Measurements from ENCODE around the gene CCNK. TPM values are rescaled to one million over a fixed set of nuclear protein-coding genes. Genes with fewer than 3 reads are reported as not detected.

CCNK gene
- polyA plus RNA-seq, 12 donors, result 30.7 to 71.1 (median 36.8) TPM; not detected in 1

GRCh38 chr14:99551034-99551922, 70.1 kb downstream of the CCNK start:
- DNase-seq, result no peak

- no peak for DNase-seq
These were observed 70.9 kb downstream of the CCNK start for GRCh38 chr14:99552021-99552553.

- no peak for DNase-seq
These were observed 71.5 kb downstream of the CCNK start for GRCh38 chr14:99552572-99553216.

GRCh38 chr14:99554184-99554583, 73.0 kb downstream of the CCNK start:
- no peak for DNase-seq

GRCh38 chr14:99554757-99555531, 73.7 kb downstream of the CCNK start:
- DNase-seq, result no peak

GRCh38 chr14:99556134-99556791, 75.1 kb downstream of the CCNK start:
- no peak for DNase-seq

GRCh38 chr14:99559286-99559990, 78.2 kb downstream of the CCNK start:
- no peak for DNase-seq

GRCh38 chr14:99560403-99560802, 79.2 kb downstream of the CCNK start:
- no peak for DNase-seq

- no peak for DNase-seq
These were observed 79.9 kb downstream of the CCNK start for GRCh38 chr14:99560922-99561683.

- DNase-seq, result no peak
These were observed 80.7 kb downstream of the CCNK start for GRCh38 chr14:99561864-99562263.

Other genes with a start within 250 kb of the CCNK start
- gene BCL11B, start 209.2 kb upstream of the CCNK start, polyA plus RNA-seq (ENCODE audit: insufficient read length in 12 of 12), result 10 to 100 TPM in 1 of 12 donors, 1 to 10 TPM in 7, under 1 TPM in 3, not detected in 1; 0.77 to 21.1 (median 1.4) TPM
- gene SETD3, start 550 bp upstream of the CCNK start, polyA plus RNA-seq (ENCODE audit: insufficient read length in 12 of 12), result 10 to 100 TPM in 11 of 12 donors, not detected in 1; 55.8 to 87.3 (median 74.3) TPM
- gene CCDC85C, start 122.8 kb downstream of the CCNK start, polyA plus RNA-seq (ENCODE audit: insufficient read length in 12 of 12), result 10 to 100 TPM in 1 of 12 donors, 1 to 10 TPM in 10, not detected in 1; 2.9 to 10.4 (median 3.7) TPM
- gene HHIPL1, start 163.7 kb downstream of the CCNK start, polyA plus RNA-seq (ENCODE audit: insufficient read length in 12 of 12), result 1 to 10 TPM in 11 of 12 donors, not detected in 1; 1.2 to 2.2 (median 1.7) TPM
- gene CYP46A1, start 202.9 kb downstream of the CCNK start, polyA plus RNA-seq (ENCODE audit: insufficient read length in 12 of 12), result 1 to 10 TPM in 11 of 12 donors, not detected in 1; 1.9 to 6.5 (median 3.1) TPM